ENCODE data around the gene PEX14. TPM values are rescaled to one million over a fixed set of nuclear protein-coding genes. Genes with fewer than 3 reads are reported as not detected.

The PEX14 gene
- total and polyA plus RNA-seq, 10 of the 15 experiments (the other 5 are each of a cell fraction or from before 2014, with no cell fraction given), result 1.4 to 23.2 (median 12.0) TPM

GRCh38 chr1:10639775-10640578 is 165.2 kb downstream of the PEX14 start (continued):
- TF ChIP-seq ATF2 (IDR thresholded peaks at IDR 0.05; ENCODE audit: low read length), result no peak
- TF ChIP-seq RB1 (IDR thresholded peaks at IDR 0.05; ENCODE audit: borderline replicate concordance), result no peak

GRCh38 chr1:10640843-10641553 is 166.2 kb downstream of the PEX14 start:
- no TSS peak for BruUV-seq (replicated peaks)
- H2AFZ ChIP-seq (ENCODE audit: control insufficient read depth, low read depth, low read length), result no peak overlapping the region
- no peak overlapping the region for H3K4me3 ChIP-seq
- intact Hi-C loops (cut with micrococcal nuclease; ENCODE audit: unreplicated experiment), result no loop called here
- in situ Hi-C loops (cut with MboI), result no loop called here
- H3K9ac ChIP-seq (ENCODE audit: control insufficient read depth, insufficient read depth, low read length), result no peak overlapping the region
- no peaks in the 10 kb centered on the region for H3K27me3 ChIP-seq (replicated peaks in 1 of 2; ENCODE audit: control insufficient read depth in 2 of 2, insufficient read depth in 2 of 2, low read length in 1 of 2)
- H3K4me2 ChIP-seq (ENCODE audit: control insufficient read depth, insufficient read depth), result no peak overlapping the region
- TF ChIP-seq NRF1 (conservative IDR thresholded peaks at IDR 0.05; ENCODE audit: low read depth, low read length) (no peak), TARDBP (IDR thresholded peaks at IDR 0.05; ENCODE audit: borderline replicate concordance) (no peak), PRDM15 (CRISPR knock-in tag; IDR thresholded peaks at IDR 0.05) (no peak), PAX5 (IDR thresholded peaks at IDR 0.05; ENCODE audit: borderline replicate concordance, low read depth, low read length) (no peak)
- no peaks in the 10 kb centered on the region for H3K36me3 ChIP-seq (ENCODE audit: control insufficient read depth in 2 of 2, insufficient read depth in 2 of 2, low read length in 1 of 2)
- CTCF ChIA-PET, result no interaction called here
- POLR2A ChIA-PET, result no interaction called here
- H3K27ac ChIP-seq (ENCODE audit: control insufficient read depth, insufficient read depth), result no peak overlapping the region
- 74% methylated on average over 10 of the region's 16 CpGs for WGBS (ENCODE audit: insufficient coverage, insufficient replicate concordance, low lambda C conversion rate, missing lambda C conversion rate)
- DNase-seq (ENCODE audit: low read depth, low spot score) (no peak), FAIRE-seq (no peak), ATAC-seq (no peak)
- no peaks in the 10 kb centered on the region for H3K4me1 ChIP-seq (ENCODE audit: control insufficient read depth, insufficient read depth, low read length)
- no peaks in the 10 kb centered on the region for H3K79me2 ChIP-seq (ENCODE audit: control insufficient read depth, insufficient read depth, low read length)
- SMC1A ChIA-PET (ENCODE audit: uncharacterized antibody, unreplicated experiment), result no interaction called here
- RAD21 ChIA-PET (ENCODE audit: unreplicated experiment), result no interaction called here
- H3K9me3 ChIP-seq (replicated peaks; ENCODE audit: control insufficient read depth, insufficient read depth, low read length), result no peaks in the 10 kb centered on the region
- no peaks in the 10 kb centered on the region for H4K20me1 ChIP-seq (ENCODE audit: control insufficient read depth, insufficient read depth)
